A549 treated with ZK216348 at 1 μM for 4 hours (cell line): ENCODE results near the gene ZNF892. TPM values are rescaled to one million over a fixed set of nuclear protein-coding genes. Genes with fewer than 3 reads are reported as not detected.

ENCODE experiments used
- total RNA-seq: library from RNA; stranded (reverse); fragments of 200-300 nt; extraction: Qiagen RNA extraction; gene quantifications from 5 replicates; pipeline ENCODE4 v1.2.3, GENCODE V29; 2022; ENCODE audit warnings: low read depth

The ZNF892 gene
- total RNA-seq = 0.28 to 0.70 TPM (median 0.40 TPM) in 5 replicates

DNA sequence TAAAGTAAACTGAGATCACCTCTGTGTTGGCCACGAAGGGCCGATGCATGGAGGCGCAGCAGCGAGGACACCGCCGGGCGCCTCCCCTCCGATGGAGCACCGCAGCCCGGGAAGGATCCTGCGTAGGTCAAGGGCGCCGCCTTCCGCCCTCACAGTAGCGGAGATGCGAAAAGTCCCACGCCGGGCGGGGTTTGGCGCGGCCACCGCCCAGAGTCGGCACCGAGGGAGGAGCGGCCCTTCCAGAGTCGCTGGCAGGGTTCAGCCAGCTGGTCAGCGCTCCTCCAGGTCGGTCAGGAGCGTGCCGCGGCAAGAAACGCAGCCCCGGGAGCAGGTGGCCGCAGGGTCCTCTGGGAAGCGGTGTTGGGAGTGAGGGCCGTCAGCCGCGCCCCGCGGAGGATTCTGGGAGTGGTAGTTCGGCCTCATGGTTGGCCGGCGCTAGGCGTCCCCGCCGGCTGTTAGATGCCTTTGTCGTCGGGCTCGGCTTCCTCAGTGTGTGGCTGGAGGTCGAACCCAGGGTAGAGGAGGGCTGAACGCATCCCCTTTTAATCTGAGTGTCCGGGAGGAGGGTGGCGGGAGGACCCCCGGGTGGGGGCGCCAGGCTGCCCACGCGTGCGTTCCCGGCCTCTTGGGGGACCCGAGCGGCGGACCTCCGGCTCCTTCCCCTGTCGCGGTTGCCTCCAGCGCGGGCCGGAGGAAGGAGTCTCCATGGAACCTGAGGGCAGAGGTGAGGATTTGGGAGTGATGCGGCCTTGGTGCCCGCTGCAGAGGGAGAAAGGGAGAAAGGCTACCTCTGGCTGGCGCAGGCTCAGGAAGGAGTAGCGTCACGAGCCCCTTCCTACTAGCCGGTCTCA, at the start of gene ZNF892:
ZNF892 (plus strand) TSS at position 411 of the 851 bp plus-strand sequence; CDS start at position 706, 295 bp downstream.

DNA sequence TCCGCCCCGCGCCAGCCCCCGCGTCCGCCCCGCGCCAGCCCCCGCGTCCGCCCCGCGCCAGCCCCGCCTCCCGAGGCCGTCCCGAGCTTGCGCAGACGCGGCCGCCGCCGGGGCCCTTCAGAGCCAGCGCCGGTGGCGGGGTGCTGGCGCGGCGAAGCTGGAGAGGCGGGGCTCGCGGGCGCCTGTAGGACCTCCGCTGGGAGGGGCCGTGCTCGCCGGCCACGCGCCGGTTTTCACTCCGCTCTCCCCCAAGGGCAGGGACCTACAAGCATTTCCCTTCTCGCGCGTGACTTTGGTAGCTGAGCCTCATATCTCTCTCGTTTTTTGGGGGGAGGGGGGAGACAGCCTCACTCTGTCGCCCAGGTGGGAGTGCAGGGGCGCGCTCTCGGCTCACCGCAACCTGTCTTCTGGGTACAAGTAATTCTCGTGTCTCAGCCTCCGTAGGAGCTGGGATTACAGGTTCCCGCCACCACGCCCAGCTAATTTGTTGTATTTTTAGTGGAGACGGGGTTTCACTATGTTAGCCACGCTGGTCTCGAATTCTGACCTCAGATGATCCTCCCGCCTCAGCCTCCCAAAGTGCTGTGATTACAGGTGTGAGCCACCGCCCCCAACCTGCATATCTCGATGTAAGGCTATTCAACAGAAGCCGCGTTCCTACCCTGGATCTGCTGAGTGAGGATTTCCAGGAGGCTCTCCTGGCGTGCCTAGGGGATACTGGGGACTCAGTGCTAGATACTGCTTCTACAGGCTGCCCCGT, 47.5 kb upstream of the ZNF892 start, which contains the start of gene ZNF514:
ZNF514 (minus strand) TSS at position 159 of the 760 bp plus-strand sequence. CDS start 6,595 bp downstream, outside the sequence.

DNA sequence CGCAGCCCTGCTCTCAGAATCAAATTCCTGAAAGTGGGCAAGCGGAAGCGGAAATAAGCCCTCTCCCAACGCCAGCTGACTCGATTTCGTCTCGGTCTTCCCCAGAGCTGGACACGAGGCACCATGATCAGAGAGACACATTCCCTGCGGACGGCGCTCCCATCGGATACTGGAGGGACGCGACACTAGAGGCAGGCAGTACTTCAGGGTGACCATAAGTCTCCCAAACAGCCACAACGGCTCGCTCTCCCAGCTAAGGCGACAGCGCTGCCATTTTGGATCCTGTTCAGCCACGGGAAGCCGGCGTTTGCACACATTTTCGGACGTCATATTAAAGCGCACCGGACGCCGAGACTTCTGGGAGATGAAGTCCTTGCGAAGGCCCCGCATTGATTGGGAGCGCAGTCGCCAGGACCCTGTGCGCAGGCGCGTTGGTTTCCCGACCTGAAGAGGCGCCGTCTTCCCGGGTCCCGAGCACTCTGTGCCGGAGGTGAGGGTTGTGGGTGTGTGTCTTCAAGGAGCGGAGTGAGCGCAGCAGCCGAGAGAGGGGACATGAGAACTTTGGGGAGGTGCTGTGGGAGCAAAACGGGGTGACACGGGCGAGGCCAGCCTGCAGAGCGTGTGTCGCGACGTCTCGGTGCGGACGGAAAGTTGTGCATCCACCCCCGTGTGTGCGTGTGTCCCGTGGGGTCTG, 41.8 kb upstream of the ZNF892 start, which contains the start of gene ZNF2:
ZNF2 (plus strand) TSS at position 439 of the 694 bp plus-strand sequence. CDS start 10,418 bp downstream, outside the sequence.

Other genes starting within 250 kb of the ZNF892 start
- not detected in 5 replicates for gene MAL, start 181.8 kb upstream of the ZNF892 start, total RNA-seq
- 71.8 to 85.8 TPM (median 77.0 TPM) in 5 replicates for gene MRPS5, start 85.7 kb upstream of the ZNF892 start, total RNA-seq
- gene ZNF514, start 47.7 kb upstream of the ZNF892 start, total RNA-seq = 5.3 to 8.8 TPM (median 7.7 TPM) in 5 replicates
- gene ZNF2, start 41.7 kb upstream of the ZNF892 start, total RNA-seq = 2.4 to 3.8 TPM (median 3.5 TPM) in 5 replicates
- gene PROM2, start 66.9 kb downstream of the ZNF892 start, total RNA-seq = 0.11 to 0.19 TPM (median 0.15 TPM) in 3 of 5 replicates, not detected in the others
- gene KCNIP3, start 89.8 kb downstream of the ZNF892 start, total RNA-seq = 1.1 to 2.5 TPM (median 2.1 TPM) in 5 replicates
- 25.5 to 34.0 TPM (median 30.1 TPM) in 5 replicates for gene FAHD2A, start 195.2 kb downstream of the ZNF892 start, total RNA-seq